GM18951 (cell line): ENCODE results near the gene CSF3.

Source experiments
- POLR2A ChIP-seq: IDR thresholded peaks from 4 replicates; pipeline ENCODE4 v1.6.1; 2011; ENCODE audit warnings: mild to moderate bottlenecking; ENCODE audit not compliant: insufficient read length, insufficient read depth; ENCODE audit errors: extremely low read depth
- in situ Hi-C: fragments of 300-500 bp; cut with MboI; formaldehyde crosslinking; loops from one replicate; pipeline ENCODE4 v1.12.0; 2022; ENCODE audit warnings: low sequenced_read_pairs, mixed read lengths, inconsistent platforms; ENCODE audit not compliant: unreplicated experiment

The CSF3 gene

DNA sequence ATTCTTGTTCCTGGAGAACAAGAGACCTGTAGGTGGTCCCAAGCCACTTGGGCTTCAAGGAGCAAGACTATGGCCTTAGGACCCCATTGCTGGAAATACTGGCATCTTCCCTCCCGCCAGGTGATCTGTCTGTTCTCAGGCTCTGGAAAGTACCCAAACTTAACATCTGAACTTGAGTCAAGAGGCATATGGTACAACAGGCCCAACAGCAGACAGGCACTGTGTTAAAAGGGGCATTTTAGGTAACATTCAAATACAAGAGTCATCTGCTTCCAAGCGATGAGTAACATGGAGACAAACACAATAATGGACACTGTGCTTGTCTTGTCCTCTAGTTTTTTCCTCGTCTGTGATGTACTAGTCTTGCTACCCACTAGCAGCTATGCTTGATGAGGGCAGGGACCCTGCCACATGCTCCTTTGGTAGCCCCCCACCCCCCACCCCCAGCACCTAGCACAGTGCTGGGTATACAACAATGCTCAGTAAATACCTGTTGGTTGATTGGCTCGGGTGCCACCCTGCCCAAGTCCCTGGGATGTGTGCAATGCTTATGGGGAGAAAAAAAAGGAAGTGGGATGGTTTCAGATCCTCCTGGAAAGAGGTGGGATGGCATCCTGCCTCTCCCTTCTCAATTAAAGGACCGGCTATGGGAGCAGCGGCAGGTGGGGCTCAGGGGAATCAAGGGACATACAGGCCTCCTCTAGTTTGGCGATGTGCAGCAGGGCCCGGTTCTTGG, 19.4 kb downstream of the CSF3 start:
- TF ChIP-seq POLR2A: no peak
- in situ Hi-C loops: no loop called here

DNA sequence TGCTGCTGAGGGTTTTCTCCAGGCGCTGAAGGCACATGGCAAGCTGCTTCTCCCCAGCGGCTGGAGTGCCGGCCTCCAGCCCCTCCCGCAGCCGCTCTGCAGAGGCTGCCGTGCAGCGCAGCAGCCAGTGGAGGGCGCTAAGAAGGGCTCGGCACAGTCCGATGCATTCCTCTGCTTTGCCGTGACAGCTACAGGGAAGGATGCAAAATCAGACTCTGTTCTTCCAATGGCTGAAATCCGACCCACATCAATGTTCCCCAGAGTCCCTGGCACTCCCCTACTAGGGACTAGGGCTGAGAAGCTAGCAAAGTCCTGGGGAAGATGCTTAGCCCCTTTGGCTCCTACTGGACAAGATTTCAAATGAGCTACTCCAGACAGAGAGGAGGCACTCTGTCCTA, 19.9 kb downstream of the CSF3 start:
- no peak for TF ChIP-seq POLR2A
- in situ Hi-C loops: no loop called here

DNA sequence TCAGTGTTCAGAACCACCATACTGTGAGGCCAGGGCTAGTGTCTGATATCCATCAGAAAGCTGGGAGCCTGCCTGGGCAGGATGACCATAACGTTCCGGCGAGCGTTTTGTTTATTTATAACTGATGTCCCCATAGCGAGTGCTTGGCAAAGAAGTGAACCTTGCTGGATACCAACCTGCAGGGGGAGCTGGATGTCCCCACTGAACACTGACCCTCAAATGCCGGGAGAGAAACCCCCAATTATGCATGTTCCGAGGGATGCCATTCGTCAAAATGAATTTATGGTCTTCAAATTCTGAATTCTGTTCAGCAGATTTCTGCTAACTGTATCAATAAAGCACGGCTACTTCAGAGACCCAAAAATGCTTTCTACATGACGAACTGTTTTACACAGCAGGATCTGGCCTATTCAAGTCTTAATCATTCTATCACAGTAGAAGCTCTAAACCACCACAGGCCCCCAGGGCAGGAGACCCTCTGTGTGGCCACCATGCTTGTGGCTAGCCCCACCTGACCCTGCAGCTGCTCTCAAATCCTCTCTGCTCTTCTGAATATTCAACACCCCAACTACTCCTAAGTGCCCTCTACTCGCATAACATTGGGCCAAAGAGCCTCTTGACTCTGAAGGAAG, 23.8 kb downstream of the CSF3 start:
- in situ Hi-C loops: no loop called here
- TF ChIP-seq POLR2A: no peak

DNA sequence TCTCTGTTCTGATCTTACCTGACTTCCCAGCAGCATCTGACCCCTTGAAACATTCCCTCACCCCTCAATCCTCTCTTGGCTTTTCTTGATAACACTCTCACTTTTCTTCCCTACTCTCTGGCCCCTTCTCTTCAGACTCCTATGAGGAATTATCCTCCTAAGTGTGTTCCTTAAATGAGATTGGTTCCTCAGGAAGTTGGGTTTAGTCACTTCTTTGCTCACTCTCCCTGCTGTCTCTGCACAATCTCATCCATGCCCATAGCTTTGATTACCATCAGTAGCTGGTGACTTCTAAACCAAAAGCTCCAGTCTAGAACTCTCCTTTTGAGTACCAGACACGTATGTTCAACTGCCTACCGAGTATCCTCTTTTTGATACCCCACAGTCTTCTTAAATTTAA, 26.0 kb downstream of the CSF3 start:
- in situ Hi-C loops: no loop called here
- no peak for TF ChIP-seq POLR2A

DNA sequence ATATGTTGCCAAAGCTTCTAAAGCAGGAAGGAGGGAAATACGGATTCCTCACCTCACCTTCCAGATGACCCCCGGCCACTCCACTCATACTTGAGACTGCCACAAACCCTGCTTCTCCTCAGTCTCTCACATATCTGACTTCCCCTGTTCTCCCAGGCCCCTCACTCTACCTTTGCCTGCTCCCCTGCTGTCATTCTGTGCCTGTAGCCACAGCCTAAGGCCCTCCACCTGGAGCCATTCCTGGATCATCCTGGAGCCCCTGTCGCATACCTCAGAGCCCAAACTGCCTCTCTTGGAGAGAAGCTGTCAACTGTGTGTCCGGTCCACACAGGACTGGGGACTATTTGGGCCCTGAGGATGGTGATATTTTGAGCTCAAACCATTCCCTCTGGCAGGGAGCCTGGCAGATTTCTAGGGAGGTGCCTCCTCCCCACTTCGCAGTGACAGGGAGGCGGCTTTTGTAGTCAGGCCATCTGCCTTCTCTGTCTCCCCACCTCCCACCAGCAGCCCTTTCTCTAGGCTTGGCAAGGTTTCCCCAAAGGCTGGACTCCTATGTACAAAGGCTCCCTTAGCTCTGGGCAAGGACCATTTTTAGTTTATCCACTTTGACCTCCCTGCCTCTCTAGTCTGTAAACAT, 41.3 kb downstream of the CSF3 start:
- in situ Hi-C loops: no loop called here

DNA sequence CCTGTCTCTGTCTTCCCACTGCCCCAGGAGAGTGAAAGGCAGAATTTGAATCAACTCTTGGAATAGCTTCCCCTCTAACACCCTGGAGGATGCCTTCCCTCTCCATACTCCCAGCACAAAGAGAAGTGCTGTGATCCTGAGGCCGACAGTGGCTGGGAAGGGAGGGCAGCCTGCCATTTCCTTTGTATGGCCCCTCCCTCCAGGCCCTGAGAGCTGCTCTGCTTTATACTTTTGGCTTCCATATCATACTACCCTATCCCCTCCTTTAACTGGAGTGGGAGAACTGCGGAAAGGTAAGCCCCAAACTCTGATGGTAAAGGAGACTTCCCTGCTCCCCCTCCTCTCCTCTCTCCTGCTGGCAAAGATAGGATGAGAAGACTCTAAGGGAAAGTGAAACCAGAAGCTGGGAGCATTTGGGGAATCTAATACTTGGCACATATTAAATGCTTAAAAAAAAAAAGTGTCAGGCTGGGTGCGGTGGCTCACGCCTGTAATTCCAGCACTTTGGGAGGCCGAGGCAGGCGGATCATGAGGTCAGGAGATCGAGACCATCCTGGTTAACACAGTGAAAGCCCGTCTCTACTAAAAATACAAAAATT, 43.0 kb downstream of the CSF3 start:
- TF ChIP-seq POLR2A: no peak
- in situ Hi-C loops: no loop called here

More for the DNA sequence above, 41.3 kb downstream of the CSF3 start:
- TF ChIP-seq POLR2A: no peak

DNA sequence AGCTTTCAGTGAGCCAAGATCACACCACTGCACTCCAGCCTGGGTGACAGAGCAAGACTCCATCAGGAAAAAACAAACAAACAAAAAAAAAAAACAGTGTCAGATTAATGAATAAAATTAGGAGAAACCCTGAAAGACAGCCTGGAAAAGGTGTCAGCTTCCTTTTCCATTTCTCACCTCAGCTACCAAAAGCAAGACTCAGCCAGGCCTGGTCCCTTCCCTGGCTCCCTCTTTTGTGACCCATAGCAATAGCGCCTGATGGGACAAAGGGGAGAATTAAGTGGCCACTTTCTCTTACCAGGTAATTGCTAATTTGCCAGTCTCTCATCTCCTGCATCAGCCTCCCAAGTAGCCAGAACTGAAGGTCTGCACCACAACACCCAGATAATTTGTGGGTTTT, 43.6 kb downstream of the CSF3 start:
- no peak for TF ChIP-seq POLR2A
- in situ Hi-C loops: no loop called here

DNA sequence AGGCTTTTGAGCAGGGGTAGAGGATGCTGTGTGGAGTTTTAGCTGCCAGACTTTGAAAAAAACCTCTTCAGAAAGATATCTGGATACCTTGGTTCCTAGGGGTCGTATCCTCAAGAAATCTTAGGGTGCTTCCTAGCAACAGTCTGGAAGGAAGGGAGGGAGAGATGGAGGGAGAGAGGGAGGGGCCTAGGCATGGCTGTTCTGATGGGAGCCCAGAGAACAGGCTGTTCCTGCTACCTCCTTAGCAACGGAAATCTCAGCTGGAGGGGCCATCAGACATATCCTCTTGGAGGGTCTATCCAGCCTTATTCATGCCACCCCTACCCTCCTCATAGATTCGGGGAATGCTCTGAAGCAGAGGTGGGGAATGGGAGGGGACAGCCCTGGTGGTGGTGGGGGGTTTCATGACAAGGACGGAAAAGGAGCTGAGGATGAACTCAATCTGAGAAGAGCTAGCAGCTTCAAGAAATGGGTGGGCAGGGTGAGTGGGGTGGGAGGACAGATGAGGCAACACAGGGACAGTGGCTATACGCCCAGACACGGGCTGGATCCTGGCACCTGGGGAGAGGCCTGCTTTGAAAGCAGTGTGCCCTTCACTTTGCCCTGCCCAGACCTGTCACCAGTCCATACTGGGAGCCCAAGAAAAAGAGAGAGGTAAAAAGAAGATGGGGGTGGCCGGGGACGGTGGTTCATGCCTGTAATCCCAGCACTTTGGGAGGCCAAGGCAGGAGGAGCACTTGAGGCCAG, 44.7 kb downstream of the CSF3 start:
- in situ Hi-C loops: no loop called here
- no peak for TF ChIP-seq POLR2A

DNA sequence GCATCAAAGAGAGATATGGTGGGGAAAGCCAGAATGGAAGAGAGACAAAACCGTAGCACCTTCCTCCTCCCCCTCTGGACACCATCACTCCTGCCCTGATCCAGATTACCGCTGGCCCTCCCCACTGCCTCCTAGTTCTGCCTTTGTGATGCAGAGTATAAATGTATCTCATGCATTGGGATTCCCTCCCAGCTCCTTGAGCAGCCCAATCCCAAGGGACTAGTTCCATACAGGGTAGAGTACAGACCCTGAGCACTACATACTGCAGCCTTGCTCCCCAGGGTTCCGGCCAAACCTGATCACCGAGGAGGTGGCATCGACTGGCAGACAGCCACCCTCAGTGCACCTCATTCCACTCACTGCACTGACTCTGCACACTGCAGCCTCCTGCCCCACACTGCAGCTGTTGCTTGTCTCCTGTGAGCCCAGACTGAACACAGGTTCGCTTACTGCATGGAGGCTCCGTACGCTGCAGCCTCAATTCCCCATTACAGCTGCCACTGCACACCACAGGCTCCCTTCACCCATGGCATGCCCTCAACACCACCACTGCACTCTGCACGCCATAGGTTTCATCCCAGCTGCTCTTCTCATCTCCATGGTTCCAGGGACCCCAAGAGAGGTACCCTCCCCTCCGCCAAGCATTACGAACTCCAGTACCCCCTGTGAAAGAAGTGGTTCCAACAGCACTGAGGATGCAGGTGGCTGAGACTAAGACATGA, 45.8 kb downstream of the CSF3 start:
- in situ Hi-C loops: no loop called here
- no peak for TF ChIP-seq POLR2A

DNA sequence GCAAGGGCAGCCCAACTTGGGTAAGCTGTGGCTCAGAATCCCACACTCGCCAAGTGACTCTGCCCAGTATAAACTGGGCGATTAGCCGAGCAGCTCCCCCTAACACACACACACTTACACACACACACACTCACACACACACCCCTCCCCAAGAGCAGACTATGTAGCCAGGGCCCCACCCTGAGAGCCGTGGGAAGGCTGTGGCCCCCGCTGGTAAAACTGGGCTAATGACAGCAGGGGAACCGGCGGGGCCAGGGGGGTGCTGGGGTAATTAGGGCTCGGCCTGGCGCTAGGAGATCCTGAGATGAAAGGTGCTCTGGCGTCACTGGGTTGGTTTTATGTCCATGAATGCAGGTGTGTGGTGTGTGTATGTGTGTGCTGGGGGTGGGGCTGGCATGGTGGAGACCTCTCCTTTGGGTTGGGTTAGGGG, 46.4 kb downstream of the CSF3 start:
- in situ Hi-C loops: no loop called here
- no peak for TF ChIP-seq POLR2A

DNA sequence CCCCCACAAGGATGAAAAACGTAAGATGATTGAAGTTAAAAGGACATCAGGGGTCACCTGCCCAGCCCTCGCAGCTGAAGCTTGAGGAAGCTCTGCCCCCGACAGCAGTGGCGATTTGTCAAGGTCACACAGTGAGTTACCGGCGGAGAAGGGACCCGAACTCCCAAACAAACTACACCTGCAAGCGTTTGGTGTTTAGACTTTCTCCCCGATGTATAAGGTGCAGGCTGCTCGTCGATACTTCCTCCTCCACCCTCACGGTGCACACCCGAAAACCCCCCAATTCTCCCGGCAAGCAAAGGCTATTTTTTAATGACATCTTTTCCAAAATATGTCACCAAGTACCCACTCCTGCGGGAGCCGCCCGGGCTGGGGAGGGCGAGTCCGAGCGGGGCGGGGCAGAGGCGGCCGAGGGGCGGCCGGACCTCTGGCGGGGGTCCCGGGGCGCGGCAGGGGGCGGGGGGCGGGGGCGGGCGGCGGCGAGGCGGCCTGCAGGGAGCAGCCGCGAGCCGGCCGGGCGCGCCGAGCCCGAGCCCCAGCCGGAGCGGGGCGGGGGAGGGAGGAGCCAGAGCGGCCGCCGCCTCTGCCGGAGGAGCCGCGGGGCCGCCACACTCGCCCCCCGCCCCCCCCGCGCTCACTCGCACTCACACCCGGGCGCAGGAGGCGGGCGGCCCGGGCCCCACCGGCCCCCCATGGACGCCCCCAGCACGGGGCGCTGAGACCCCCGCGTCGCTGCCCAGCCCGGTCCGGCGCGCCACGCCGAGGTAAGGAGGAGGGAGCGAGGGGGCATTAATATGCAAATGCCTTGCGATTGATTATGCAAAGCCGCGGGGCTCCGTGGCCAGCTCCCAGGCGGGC, 47.3 kb downstream of the CSF3 start, which contains the start of gene THRA:
Gene THRA (plus strand): TSS at position 637 of the 858 bp plus-strand sequence. CDS start 11,524 bp downstream, outside the sequence.
- peak; percentile 25 for TF ChIP-seq POLR2A
- in situ Hi-C loops: no loop called here

DNA sequence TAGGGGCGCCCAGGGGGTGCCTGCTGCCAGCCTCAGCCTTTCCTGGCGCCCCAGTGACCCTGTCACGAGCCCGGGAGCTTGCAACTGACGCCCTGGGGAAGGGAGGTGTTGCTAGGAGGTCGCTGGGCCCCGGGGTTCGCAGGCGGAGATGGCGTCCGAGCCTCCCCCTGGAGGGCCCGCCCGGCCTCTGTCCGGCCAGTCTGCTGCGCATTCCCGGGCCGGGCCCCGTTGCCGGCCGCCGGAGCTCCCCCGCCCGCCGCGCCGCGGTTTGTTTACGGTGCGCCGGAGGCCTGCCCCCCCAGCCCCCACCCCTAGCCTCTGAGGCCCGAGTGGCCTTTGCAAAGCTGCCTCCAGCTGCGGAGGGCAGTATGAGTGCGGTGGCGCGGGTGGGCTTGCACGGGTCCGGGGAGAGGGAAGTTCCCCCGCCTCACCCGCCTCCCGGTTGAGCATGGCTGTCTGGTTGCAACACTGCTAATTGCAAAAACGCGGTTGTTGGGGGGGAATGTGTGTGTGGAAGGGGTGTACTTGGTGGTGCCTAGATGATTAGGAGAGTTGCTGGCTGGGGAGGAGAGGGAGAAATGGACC, 48.0 kb downstream of the CSF3 start:
- peak; percentile 4 for TF ChIP-seq POLR2A
- in situ Hi-C loops: no loop called here
